K562 (cell line): ENCODE results near the gene RPL22. TPM values are rescaled to one million over a fixed set of nuclear protein-coding genes. Genes with fewer than 3 reads are reported as not detected.

ENCODE experiments used
- ARID3A ChIP-seq: IDR thresholded peaks from 2 replicates; pipeline ENCODE4 v1.6.1; 2012; ENCODE audit warnings: low read depth, low read length, improper control_type of control experiment, borderline replicate concordance
- C11orf30 ChIP-seq: fragments of 450-650 bp; IDR thresholded peaks from 2 replicates; pipeline ENCODE4 v1.6.1; 2016; ENCODE audit warnings: low read depth, mild to moderate bottlenecking
- E2F4 ChIP-seq: sonication (generic); formaldehyde crosslinking; IDR thresholded peaks from 2 replicates; pipeline ENCODE4 v1.8.0; 2022; ENCODE audit warnings: mild to moderate bottlenecking, low read depth, missing genetic modification reagents
- FIP1L1 ChIP-seq: fragments of 200-400 bp; formaldehyde crosslinking; IDR thresholded peaks from 2 replicates; pipeline ENCODE4 v1.6.1; 2018; ENCODE audit warnings: mild to moderate bottlenecking, low read depth, low read length; ENCODE audit not compliant: poor library complexity, severe bottlenecking
- IRF1 ChIP-seq: sonication (generic); formaldehyde crosslinking; IDR thresholded peaks from 2 replicates; pipeline ENCODE4 v1.8.0; 2022; ENCODE audit warnings: missing genetic modification reagents, mild to moderate bottlenecking, borderline replicate concordance
- NFRKB ChIP-seq: fragments of 450-650 bp; IDR thresholded peaks from 2 replicates; pipeline ENCODE4 v1.6.1; 2016; ENCODE audit warnings: low read depth
- POLR3G ChIP-seq: IDR thresholded peaks from 2 replicates; pipeline ENCODE4 v1.6.1; 2011; ENCODE audit not compliant: insufficient read length, insufficient replicate concordance; ENCODE audit errors: extremely low read depth
- PTRF ChIP-seq: fragments of 450-650 bp; IDR thresholded peaks from 2 replicates; pipeline ENCODE4 v1.6.1; 2016; ENCODE audit warnings: mild to moderate bottlenecking, missing genetic modification characterization, missing compliant biosample characterization
- SREBF2 ChIP-seq: sonication (generic); formaldehyde crosslinking; IDR thresholded peaks from 2 replicates; pipeline ENCODE4 v1.4.0; 2020; ENCODE audit warnings: mild to moderate bottlenecking, missing genetic modification reagents
- TCF15 ChIP-seq: fragments of 250-450 bp; sonication (Bioruptor Pico); IDR thresholded peaks from 2 replicates; pipeline ENCODE4 v1.8.0; 2022; ENCODE audit warnings: moderate library complexity, mild to moderate bottlenecking, inconsistent platforms
- TRIM28 ChIP-seq: fragments of 450-650 bp; IDR thresholded peaks from 2 replicates; pipeline ENCODE4 v1.6.1; 2017
- ZBTB34 ChIP-seq: fragments of 250-450 bp; sonication (Bioruptor Pico); IDR thresholded peaks from 2 replicates; pipeline ENCODE4 v1.8.0; 2021; ENCODE audit warnings: mild to moderate bottlenecking, moderate library complexity
- ZC3H4 ChIP-seq: sonication (generic); formaldehyde crosslinking; IDR thresholded peaks from 2 replicates; pipeline ENCODE4 v1.9.0; 2021; ENCODE audit warnings: missing genetic modification reagents, borderline replicate concordance
- ZNF232 ChIP-seq: sonication (generic); formaldehyde crosslinking; IDR thresholded peaks from 2 replicates; pipeline ENCODE4 v1.8.0; 2022; ENCODE audit warnings: mild to moderate bottlenecking, missing genetic modification reagents
- ZNF561 ChIP-seq: fragments of 450-650 bp; formaldehyde crosslinking; conservative IDR thresholded peaks from 2 replicates; pipeline ENCODE4 v1.4.0; 2020; ENCODE audit warnings: mild to moderate bottlenecking, moderate library complexity
- ZNF592 ChIP-seq: fragments of 450-650 bp; IDR thresholded peaks from 2 replicates; pipeline ENCODE4 v1.6.1; 2017; ENCODE audit warnings: antibody characterized with exemption, mild to moderate bottlenecking
- ZZZ3 ChIP-seq: fragments of 450-650 bp; IDR thresholded peaks from 2 replicates; pipeline ENCODE4 v1.6.1; 2016; ENCODE audit warnings: antibody characterized with exemption, mild to moderate bottlenecking, moderate library complexity
- polyA plus RNA-seq, 8 experiments: library from polyadenylated mRNA; depleted of rRNA in 4 of 8; stranded (reverse) in 5 of 8; unstranded in 3 of 8; fragments of >200 nt; fragmentation: Nextera tagmentation in 2 of 8; fragmentation: Illumina TruSeq in 1 of 8; extraction: Ambion mirVana in 2 of 8; extraction: Trizol in 1 of 8; gene quantifications; 2 replicates each; pipeline versions ENCODE4 v1.2.1 to v1.2.3, GENCODE V29; 2011 to 2014; ENCODE audit warnings: inconsistent platforms in 1 of 8, missing spikeins in 1 of 8
- total RNA-seq, 7 experiments: library from RNA; depleted of rRNA in 6 of 7; stranded (reverse); fragments of >200 nt in 6 of 7; fragmentation: Illumina TruSeq in 2 of 7; extraction: Trizol in 2 of 7; gene quantifications; 2 replicates each; pipeline versions ENCODE4 v1.2.1 to v1.2.3, GENCODE V29; 2011 to 2021; ENCODE audit warnings: low replicate concordance in 1 of 7

The RPL22 gene
- total and polyA plus RNA-seq, 9 of the 15 experiments (the other 6 are each of a cell fraction or from before 2014, with no cell fraction given): 467 to 1,165 (median 607) TPM

- TF ChIP-seq ARID3A: peak; percentile 75
- 0 out of 2 replicates have a peak, but pooled peaks have one; percentile 64 for TF ChIP-seq ZZZ3
- no peak for TF ChIP-seq ZBTB34
- no peak for TF ChIP-seq IRF1 (CRISPR knock-in tag)
- TF ChIP-seq FIP1L1: peak; percentile 96
- no peak; the same call in 1 of the 2 replicates for TF ChIP-seq ZNF561 (CRISPR knock-in tag)
- peak; percentile 76 for TF ChIP-seq E2F4 (CRISPR knock-in tag)
- TF ChIP-seq TRIM28: no peak; the same call in 1 of the 2 replicates
- no peak for TF ChIP-seq ZNF592
- TF ChIP-seq SREBF2: no peak
- TF ChIP-seq PTRF (tag): no peak
- TF ChIP-seq NFRKB: peak; percentile 84
- TF ChIP-seq TCF15 (CRISPR knock-in tag): 0 out of 2 replicates have a peak, but pooled peaks have one; percentile 29
- no peak for TF ChIP-seq ZNF232 (CRISPR knock-in tag)
- TF ChIP-seq POLR3G: no peak
- no peak for TF ChIP-seq ZC3H4 (CRISPR knock-in tag)
- peak; percentile 88 for TF ChIP-seq C11orf30
Measured at GRCh38 chr1:6199298-6200187, at the start of gene RPL22 (continued).
